ENCODE data around the gene LPP. TPM values are rescaled to one million over a fixed set of nuclear protein-coding genes. Genes with fewer than 3 reads are reported as not detected.

Gene LPP
- total and polyA plus RNA-seq, 9 of the 15 experiments (the other 6 are each of a cell fraction or from before 2014, with no cell fraction given) = 0.07 to 0.18 TPM; not detected in 7

DNA sequence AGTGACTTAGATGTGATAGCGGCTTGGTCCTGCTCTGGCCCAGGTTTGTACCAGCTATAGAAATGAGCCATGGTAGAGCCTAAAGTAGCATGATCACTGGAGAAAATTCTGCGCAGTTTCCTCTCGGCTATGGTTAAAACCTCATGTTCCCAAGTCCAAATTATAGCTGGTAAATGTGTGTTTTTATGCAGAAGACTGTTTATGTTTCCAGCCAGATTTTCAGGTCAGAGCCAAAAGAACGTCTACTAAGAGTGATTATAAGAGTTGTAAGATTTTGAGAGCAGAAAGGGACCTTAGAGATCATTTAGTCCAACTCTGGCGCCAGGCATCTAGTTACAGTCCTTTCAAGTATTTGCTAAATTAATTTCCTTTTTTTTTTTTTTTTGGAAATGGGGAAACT is 333.7 kb downstream of the LPP start:
- no peak for DNase-seq (ENCODE audit: extremely low read depth in 1 of 4, low spot score in 3 of 4)
- Histone ChIP-seq H3K79me2 (ENCODE audit: control insufficient read depth, insufficient read depth, low read length) (no peaks in the 10 kb centered on the region), H3K27me3 (ENCODE audit: control insufficient read depth in 2 of 2, insufficient read depth in 2 of 2, low read length in 2 of 2) (no peaks in the 10 kb centered on the region), H3K9me1 (ENCODE audit: control insufficient read depth, insufficient read depth, low read length) (no peaks in the 10 kb centered on the region), H3K36me3 (ENCODE audit: control insufficient read depth, insufficient read depth, low read length) (no peaks in the 10 kb centered on the region), H3K9me3 (replicated peaks; ENCODE audit: control insufficient read depth, insufficient read depth, low read depth, low read length) (no peaks in the 10 kb centered on the region), H3K4me1 (replicated peaks in 1 of 2; ENCODE audit: control insufficient read depth in 2 of 2, insufficient read depth in 2 of 2, low read length in 2 of 2) (no peaks in the 10 kb centered on the region), H2AFZ (ENCODE audit: low read depth, low read length) (no peak overlapping the region), H3K9ac (ENCODE audit: insufficient read depth in 1 of 2, low read depth in 2 of 2, low read length in 2 of 2) (no peak overlapping the region), H3K27ac (ENCODE audit: extremely low read depth, low read depth, low read length) (no peak overlapping the region), H4K20me1 (replicated peaks; ENCODE audit: control insufficient read depth, insufficient read depth, low read length) (no peaks in the 10 kb centered on the region), H3K4me3 (no peak overlapping the region), H3K4me2 (ENCODE audit: insufficient read depth, low read length) (no peak overlapping the region)
- no peak for FAIRE-seq
- intact Hi-C loops (cut with micrococcal nuclease) = no loop called here
- in situ Hi-C loops (cut with MboI) = no loop called here
- ATAC-seq = no peak
- 0% methylated on average over 5 of the region's 5 CpGs for WGBS (ENCODE audit: insufficient coverage, low coverage, missing lambda C conversion rate)
- CTCF ChIA-PET (ENCODE audit: low intra/inter-chr PET ratio) = no interaction called here
- BruUV-seq (replicated peaks) = no TSS peak
- TF ChIP-seq COPS2 (conservative IDR thresholded peaks at IDR 0.05) (no peak), HNRNPUL1 (IDR thresholded peaks at IDR 0.05; ENCODE audit: low read length) (no peak), BRD9 (IDR thresholded peaks at IDR 0.05; ENCODE audit: low read depth, partially characterized antibody) (no peak), ZNF197 (CRISPR knock-in tag; IDR thresholded peaks at IDR 0.05; ENCODE audit: low read depth) (no peak), TEAD1 (CRISPR knock-in tag; IDR thresholded peaks at IDR 0.05) (no peak)
- TF ChIP-seq, protein P1, sequence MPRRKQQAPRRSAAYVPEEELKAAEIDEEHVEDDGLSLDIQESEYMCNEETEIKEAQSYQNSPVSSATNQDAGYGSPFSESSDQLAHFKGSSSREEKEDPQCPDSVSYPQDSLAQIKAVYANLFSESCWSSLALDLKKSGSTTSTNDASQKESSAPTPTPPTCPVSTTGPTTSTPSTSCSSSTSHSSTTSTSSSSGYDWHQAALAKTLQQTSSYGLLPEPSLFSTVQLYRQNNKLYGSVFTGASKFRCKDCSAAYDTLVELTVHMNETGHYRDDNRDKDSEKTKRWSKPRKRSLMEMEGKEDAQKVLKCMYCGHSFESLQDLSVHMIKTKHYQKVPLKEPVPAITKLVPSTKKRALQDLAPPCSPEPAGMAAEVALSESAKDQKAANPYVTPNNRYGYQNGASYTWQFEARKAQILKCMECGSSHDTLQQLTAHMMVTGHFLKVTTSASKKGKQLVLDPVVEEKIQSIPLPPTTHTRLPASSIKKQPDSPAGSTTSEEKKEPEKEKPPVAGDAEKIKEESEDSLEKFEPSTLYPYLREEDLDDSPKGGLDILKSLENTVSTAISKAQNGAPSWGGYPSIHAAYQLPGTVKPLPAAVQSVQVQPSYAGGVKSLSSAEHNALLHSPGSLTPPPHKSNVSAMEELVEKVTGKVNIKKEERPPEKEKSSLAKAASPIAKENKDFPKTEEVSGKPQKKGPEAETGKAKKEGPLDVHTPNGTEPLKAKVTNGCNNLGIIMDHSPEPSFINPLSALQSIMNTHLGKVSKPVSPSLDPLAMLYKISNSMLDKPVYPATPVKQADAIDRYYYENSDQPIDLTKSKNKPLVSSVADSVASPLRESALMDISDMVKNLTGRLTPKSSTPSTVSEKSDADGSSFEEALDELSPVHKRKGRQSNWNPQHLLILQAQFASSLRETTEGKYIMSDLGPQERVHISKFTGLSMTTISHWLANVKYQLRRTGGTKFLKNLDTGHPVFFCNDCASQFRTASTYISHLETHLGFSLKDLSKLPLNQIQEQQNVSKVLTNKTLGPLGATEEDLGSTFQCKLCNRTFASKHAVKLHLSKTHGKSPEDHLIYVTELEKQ (CRISPR knock-in tag; IDR thresholded peaks at IDR 0.05) = no peak
- POLR2A ChIA-PET = no interaction called here

All from K562 (cell line).